C4-2B (cell line): Measurements from ENCODE around the gene CCDC138.

Experiments used
- ZFX ChIP-seq: fragments of 450-650 bp; IDR thresholded peaks from 2 replicates; pipeline ENCODE4 v1.6.1; 2017
- TF ChIP-seq, protein P1 (sequence below): fragments of 450-650 bp; conservative IDR thresholded peaks from 2 replicates; pipeline ENCODE4 v1.5.1; 2017; ENCODE audit warnings: mild to moderate bottlenecking

- TF ChIP-seq, protein P1, sequence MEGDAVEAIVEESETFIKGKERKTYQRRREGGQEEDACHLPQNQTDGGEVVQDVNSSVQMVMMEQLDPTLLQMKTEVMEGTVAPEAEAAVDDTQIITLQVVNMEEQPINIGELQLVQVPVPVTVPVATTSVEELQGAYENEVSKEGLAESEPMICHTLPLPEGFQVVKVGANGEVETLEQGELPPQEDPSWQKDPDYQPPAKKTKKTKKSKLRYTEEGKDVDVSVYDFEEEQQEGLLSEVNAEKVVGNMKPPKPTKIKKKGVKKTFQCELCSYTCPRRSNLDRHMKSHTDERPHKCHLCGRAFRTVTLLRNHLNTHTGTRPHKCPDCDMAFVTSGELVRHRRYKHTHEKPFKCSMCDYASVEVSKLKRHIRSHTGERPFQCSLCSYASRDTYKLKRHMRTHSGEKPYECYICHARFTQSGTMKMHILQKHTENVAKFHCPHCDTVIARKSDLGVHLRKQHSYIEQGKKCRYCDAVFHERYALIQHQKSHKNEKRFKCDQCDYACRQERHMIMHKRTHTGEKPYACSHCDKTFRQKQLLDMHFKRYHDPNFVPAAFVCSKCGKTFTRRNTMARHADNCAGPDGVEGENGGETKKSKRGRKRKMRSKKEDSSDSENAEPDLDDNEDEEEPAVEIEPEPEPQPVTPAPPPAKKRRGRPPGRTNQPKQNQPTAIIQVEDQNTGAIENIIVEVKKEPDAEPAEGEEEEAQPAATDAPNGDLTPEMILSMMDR, result no peak
- no peak for TF ChIP-seq ZFX
Measured at GRCh38 chr2:108916122-108916795, 129.7 kb downstream of the CCDC138 start.
